Measurements from ENCODE around the gene PCDHB13.
"Not testable (repeated sequence)": the region's sequence is repeated elsewhere in the genome, so short reads cannot be mapped to it uniquely, and the experiment has no call there.

PCDHB13 gene

DNA sequence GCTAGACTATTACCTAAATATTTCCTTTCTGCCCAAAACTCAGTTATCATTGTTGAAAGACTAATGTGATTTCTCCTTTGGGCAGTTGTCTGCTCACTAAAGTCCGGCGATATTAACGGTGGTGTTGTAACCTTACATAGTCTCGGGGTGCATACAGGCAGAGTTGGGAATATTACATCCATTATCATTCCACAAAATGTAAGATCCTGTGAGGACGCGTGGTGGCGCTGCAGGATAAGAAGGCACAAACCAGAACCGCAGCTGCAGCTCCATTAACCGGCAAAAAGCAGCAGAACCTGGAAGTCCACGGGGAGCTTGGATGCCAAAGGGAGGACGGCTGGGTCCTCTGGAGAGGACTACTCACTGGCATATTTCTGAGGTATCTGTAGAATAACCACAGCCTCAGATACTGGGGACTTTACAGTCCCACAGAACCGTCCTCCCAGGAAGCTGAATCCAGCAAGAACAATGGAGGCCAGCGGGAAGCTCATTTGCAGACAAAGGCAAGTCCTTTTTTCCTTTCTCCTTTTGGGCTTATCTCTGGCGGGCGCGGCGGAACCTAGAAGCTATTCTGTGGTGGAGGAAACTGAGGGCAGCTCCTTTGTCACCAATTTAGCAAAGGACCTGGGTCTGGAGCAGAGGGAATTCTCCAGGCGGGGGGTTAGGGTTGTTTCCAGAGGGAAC lies at the start of gene PCDHB13:
Gene PCDHB13, plus strand, starts transcription at position 264 of the 684 bp plus-strand sequence. Its CDS starts 205 bp downstream, at position 469.
- DNase-seq (ENCODE audit: low read depth) = not testable (repeated sequence)

GRCh38 chr5:141172381-141173204 lies 41.1 kb upstream of the PCDHB13 start, which contains the start of gene PCDHB7:
PCDHB7 (plus strand) TSS chr5:141172644; CDS start chr5:141172836, 192 bp downstream.
- DNase-seq (ENCODE audit: low read depth) = no peak

GRCh38 chr5:141174291-141175104 lies 39.2 kb upstream of the PCDHB13 start:
- DNase-seq (ENCODE audit: low read depth) = not testable (repeated sequence)

- no peak for DNase-seq (ENCODE audit: low read depth)
Measured at GRCh38 chr5:141175933-141176332, 37.8 kb upstream of the PCDHB13 start.

DNA sequence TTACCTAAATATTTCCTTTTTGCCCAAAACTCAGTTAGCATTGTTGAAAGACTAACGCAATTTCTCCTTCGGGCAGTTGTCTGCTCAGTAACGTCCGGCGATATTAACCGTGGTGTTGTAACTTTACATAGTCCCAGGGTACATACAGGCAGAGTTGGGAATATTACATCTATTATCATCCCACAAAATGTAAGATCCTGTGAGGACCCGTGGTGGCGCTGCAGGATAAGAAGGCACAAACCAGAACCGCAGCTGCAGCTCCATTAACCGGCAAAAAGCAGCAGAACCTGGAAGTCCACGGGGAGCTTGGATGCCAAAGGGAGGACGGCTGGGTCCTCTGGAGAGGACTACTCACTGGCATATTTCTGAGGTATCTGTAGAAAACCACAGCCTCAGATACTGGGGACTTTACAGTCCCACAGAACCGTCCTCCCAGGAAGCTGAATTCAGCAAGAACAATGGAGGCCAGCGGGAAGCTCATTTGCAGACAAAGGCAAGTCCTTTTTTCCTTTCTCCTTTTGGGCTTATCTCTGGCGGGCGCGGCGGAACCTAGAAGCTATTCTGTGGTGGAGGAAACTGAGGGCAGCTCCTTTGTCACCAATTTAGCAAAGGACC lies 36.0 kb upstream of the PCDHB13 start, which contains the start of gene PCDHB8:
Gene PCDHB8, plus strand, starts transcription at position 214 of the 615 bp plus-strand sequence. Its CDS starts 245 bp downstream, at position 459.
- not testable (repeated sequence) for DNase-seq (ENCODE audit: low read depth)

- not testable (repeated sequence) for DNase-seq (ENCODE audit: low read depth)
Measured at GRCh38 chr5:141179371-141179770, 34.3 kb upstream of the PCDHB13 start.

- not testable (repeated sequence) for DNase-seq (ENCODE audit: low read depth)
Measured at GRCh38 chr5:141179876-141180275, 33.8 kb upstream of the PCDHB13 start.

DNA sequence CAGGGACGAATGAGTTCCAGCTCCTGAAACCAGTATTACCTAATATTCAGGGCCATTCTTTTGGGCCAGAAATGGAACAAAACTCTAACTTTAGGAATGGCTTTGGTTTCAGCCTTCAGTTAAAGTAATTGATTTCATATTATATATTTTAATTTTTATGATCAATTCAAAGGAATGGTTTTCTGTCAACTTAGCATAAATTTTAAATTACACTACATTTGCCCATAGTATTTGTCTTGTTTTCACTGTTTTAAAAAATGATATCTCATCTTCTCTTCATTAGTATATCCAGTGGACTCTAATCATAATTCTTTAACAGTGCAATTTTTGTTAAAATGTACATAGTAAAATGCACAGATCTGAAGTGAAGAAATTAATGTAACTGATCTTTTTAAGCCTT lies 33.4 kb upstream of the PCDHB13 start:
- DNase-seq (ENCODE audit: low read depth) = no peak

DNA sequence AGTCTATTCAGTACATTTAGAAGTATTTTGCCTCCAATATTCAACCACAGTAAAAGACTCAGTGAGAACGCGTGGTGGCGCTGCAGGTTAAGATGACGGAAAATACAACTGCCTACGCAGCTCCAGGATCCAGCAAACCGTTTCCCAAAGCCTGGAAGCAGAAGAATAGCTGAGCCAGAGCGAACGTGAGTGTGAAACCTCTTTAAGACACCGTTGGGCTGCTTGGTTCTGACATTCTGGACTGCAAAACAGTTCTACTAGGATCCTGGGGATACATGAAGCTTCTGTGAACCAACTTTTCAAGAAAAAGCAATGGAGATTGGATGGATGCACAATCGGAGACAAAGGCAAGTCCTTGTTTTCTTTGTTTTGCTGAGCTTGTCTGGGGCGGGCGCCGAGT lies 31.5 kb upstream of the PCDHB13 start, which contains the start of gene PCDHB16:
Gene PCDHB16, plus strand, starts transcription at position 140 of the 400 bp plus-strand sequence. Its CDS starts 173 bp downstream, at position 313.
- peak; percentile 15 for DNase-seq (ENCODE audit: low read depth)

DNA sequence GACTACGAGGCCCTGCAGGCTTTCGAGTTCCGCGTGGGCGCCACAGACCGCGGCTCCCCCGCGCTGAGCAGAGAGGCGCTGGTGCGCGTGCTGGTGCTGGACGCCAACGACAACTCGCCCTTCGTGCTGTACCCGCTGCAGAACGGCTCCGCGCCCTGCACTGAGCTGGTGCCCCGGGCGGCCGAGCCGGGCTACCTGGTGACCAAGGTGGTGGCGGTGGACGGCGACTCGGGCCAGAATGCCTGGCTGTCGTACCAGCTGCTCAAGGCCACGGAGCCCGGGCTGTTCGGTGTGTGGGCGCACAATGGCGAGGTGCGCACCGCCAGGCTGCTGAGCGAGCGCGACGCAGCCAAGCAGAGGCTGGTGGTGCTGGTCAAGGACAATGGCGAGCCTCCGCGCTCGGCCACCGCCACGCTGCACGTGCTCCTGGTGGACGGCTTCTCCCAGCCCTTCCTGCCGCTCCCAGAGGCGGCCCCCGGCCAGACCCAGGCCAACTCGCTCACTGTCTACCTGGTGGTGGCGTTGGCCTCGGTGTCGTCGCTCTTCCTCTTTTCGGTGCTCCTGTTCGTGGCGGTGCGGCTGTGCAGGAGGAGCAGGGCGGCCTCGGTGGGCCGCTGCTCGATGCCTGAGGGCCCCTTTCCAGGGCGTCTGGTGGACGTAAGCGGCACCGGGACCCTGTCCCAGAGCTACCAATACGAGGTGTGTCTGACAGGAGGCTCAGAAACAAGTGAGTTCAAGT lies 29.4 kb upstream of the PCDHB13 start:
- DNase-seq (ENCODE audit: low read depth) = not testable (repeated sequence)

DNA sequence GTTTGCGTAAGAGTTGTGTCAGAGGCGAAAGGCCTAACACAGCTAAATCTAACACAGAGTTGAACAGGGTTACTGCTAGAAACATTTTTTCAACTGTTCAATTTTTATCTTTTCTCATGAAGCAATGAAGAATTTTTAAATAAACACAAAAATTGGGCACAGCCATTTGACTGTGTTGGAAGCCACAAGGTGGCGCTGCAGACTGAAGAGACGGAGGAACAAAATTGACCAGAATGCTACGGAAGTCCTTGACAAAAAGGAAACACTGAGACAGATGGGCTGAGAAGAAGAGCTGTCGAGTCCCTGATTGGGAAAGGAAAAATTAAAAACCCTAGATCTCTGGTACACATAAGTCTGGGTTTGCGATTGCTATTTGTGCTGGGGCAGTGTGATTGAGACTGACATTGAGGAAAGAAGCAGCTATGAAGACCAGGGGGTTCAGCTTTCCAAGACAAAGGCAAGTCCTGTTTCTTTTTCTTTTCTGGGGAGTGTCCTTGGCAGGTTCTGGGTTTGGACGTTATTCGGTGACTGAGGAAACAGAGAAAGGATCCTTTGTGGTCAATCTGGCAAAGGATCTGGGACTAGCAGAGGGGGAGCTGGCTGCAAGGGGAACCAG lies 26.7 kb upstream of the PCDHB13 start, which contains the start of gene PCDHB9:
Gene PCDHB9, plus strand, starts transcription at position 265 of the 616 bp plus-strand sequence. Its CDS starts 158 bp downstream, at position 423.
- DNase-seq (ENCODE audit: low read depth) = no peak

- not testable (repeated sequence) for DNase-seq (ENCODE audit: low read depth)
Measured at GRCh38 chr5:141188682-141189081, 25.0 kb upstream of the PCDHB13 start.

- not testable (repeated sequence) for DNase-seq (ENCODE audit: low read depth)
Measured at GRCh38 chr5:141189131-141189530, 24.6 kb upstream of the PCDHB13 start.

GRCh38 chr5:141192110-141192725 lies 21.5 kb upstream of the PCDHB13 start, which contains the start of gene PCDHB10:
PCDHB10 (plus strand) TSS chr5:141192353; CDS start chr5:141192553, 200 bp downstream.
- DNase-seq (ENCODE audit: low read depth) = no peak

GRCh38 chr5:141194332-141194731 lies 19.4 kb upstream of the PCDHB13 start:
- DNase-seq (ENCODE audit: low read depth) = not testable (repeated sequence)

GRCh38 chr5:141196363-141196762 lies 17.4 kb upstream of the PCDHB13 start:
- DNase-seq (ENCODE audit: low read depth) = no peak

DNA sequence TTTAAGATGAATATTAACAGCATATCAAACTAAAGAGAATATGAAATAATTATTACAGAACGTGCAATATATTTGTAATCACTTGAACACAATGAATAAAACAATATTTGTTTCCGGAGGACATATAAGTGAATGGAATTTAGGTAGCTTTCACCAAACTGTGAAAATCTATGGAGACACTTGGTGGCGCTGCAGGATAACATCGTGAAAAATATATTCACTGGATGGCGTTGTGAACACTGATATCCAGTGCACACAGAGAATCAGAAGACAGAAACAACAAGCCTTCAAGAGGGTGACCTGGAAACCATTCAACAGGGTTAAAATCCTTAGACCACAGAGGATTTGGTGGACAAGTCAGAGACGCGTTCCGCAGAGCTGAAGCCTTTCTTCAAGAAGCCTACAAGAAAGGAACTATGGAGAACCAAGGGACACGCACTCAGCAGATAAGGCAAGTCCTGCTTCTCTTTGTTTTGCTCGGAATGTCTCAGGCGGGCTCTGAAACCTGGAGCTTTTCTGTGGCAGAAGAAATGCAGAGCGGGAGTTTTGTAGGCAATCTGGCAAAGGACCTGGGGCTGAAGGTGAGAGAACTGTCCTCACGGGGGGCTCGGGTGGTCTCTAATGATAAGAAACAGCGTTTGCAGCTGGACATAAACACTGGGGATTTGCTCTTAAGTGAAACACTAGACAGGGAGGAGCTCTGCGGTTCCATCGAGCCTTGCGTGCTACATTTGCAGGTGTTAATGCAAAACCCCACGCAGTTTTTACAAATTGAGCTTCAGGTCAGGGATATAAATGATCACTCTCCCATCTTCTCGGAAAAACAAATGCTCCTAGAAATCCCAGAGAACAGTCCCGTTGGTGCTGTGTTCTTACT lies 14.1 kb upstream of the PCDHB13 start, which contains the start of gene PCDHB11:
Gene PCDHB11, plus strand, starts transcription at position 269 of the 877 bp plus-strand sequence. Its CDS starts 148 bp downstream, at position 417.
- no peak for DNase-seq (ENCODE audit: low read depth)

GRCh38 chr5:141201126-141201525 lies 12.6 kb upstream of the PCDHB13 start:
- not testable (repeated sequence) for DNase-seq (ENCODE audit: low read depth)

All from stromal cell of bone marrow (primary cell).